Neural crest cell (in vitro differentiated cells): ENCODE data around the gene NEMP1. TPM values are rescaled to one million over a fixed set of nuclear protein-coding genes. Genes with fewer than 3 reads are reported as not detected.
A peak's percentile ranks its signal among the peaks of the same experiment; 100 is the strongest.

Experiments
- DNase-seq: peaks from one replicate; pipeline ENCODE4 v3.0.0; 2021; ENCODE audit warnings: low read depth, mixed read lengths, low spot score
- H3K27ac Mint-ChIP-seq: one replicate; pipeline ENCODE4 v1.8.0; 2021; ENCODE audit warnings: mild to moderate bottlenecking, mixed read lengths; ENCODE audit not compliant: unreplicated experiment
- H3K27me3 Mint-ChIP-seq: 2 replicates; pipeline ENCODE4 v1.8.0; 2021; ENCODE audit warnings: low read depth, mild to moderate bottlenecking, mixed read lengths
- H3K36me3 Mint-ChIP-seq: 2 replicates; pipeline ENCODE4 v1.8.0; 2021; ENCODE audit warnings: low read depth, mild to moderate bottlenecking, mixed read lengths
- H3K4me1 Mint-ChIP-seq: 2 replicates; pipeline ENCODE4 v1.8.0; 2021; ENCODE audit warnings: mixed read lengths
- H3K4me3 Mint-ChIP-seq: one replicate; pipeline ENCODE4 v1.8.0; 2021; ENCODE audit warnings: mild to moderate bottlenecking, mixed read lengths
- H3K9me3 Mint-ChIP-seq: 2 replicates; pipeline ENCODE4 v1.8.0; 2021; ENCODE audit warnings: mixed read lengths
- CTCF ChIP-seq: fragments of 200-600 bp; sonication (generic); conservative IDR thresholded peaks from 2 replicates; pipeline ENCODE4 v1.5.0; 2021; ENCODE audit warnings: antibody characterized with exemption, mild to moderate bottlenecking
- total RNA-seq: library from RNA; stranded (reverse); gene quantifications from 2 replicates; pipeline ENCODE4 v1.2.1, GENCODE V29; 2021

Gene NEMP1
- total RNA-seq, 1 donor from 2014 or later = 49.6 TPM

GRCh38 chr12:57090490-57090889, 11.9 kb upstream of the NEMP1 start:
- peaks cover 73% of the 10 kb centered on the region for H3K4me1 Mint-ChIP-seq
- no peak for TF ChIP-seq CTCF
- no peaks in the 10 kb centered on the region for H3K9me3 Mint-ChIP-seq
- H3K27me3 Mint-ChIP-seq = peaks cover 3% of the 10 kb centered on the region
- H3K4me3 Mint-ChIP-seq = peak overlapping the region; percentile 98
- DNase-seq = no peak
- H3K36me3 Mint-ChIP-seq = peaks cover 8% of the 10 kb centered on the region
- no peak overlapping the region for H3K27ac Mint-ChIP-seq

- Mint-ChIP-seq H3K4me1 (peaks cover 77% of the 10 kb centered on the region), H3K27ac (peak overlapping the region; percentile 98), H3K27me3 (peaks cover 3% of the 10 kb centered on the region), H3K4me3 (peak overlapping the region; percentile 98), H3K36me3 (peaks cover 8% of the 10 kb centered on the region), H3K9me3 (no peaks in the 10 kb centered on the region)
- DNase-seq = peak; percentile 67
- TF ChIP-seq CTCF = no peak
These were observed 11.0 kb upstream of the NEMP1 start for GRCh38 chr12:57089271-57090245.

GRCh38 chr12:57088354-57089270, 10.0 kb upstream of the NEMP1 start, which contains the start of gene NAB2:
TSS of gene NAB2 (plus strand) at chr12:57089114. CDS start at chr12:57089272, 158 bp downstream.
- H3K36me3 Mint-ChIP-seq = peaks cover 6% of the 10 kb centered on the region
- no peak for TF ChIP-seq CTCF
- peak within 1 kb of the TSS; percentile 98 for H3K4me3 Mint-ChIP-seq
- H3K9me3 Mint-ChIP-seq = no peaks in the 10 kb centered on the region
- H3K4me1 Mint-ChIP-seq = peaks cover 71% of the 10 kb centered on the region
- DNase-seq = peak; percentile 83
- peak within 1 kb of the TSS; percentile 98 for H3K27ac Mint-ChIP-seq
- no peaks in the 10 kb centered on the region for H3K27me3 Mint-ChIP-seq

- Mint-ChIP-seq H3K27ac (peak overlapping the region; percentile 97), H3K27me3 (no peaks in the 10 kb centered on the region), H3K4me1 (peaks cover 65% of the 10 kb centered on the region), H3K36me3 (peaks cover 5% of the 10 kb centered on the region), H3K9me3 (no peaks in the 10 kb centered on the region), H3K4me3 (peak overlapping the region; percentile 95)
- no peak for TF ChIP-seq CTCF
- peak; percentile 55 for DNase-seq
These were observed 9.2 kb upstream of the NEMP1 start for GRCh38 chr12:57087691-57088353.
